GM18909 (cell line): ENCODE results near the gene MAGOH.
"Not testable (repeated sequence)": the region's sequence is repeated elsewhere in the genome, so short reads cannot be mapped to it uniquely, and the experiment has no call there.

Experiments
- ATAC-seq: cut with Tn5 transposase; IDR thresholded peaks from one replicate; pipeline ENCODE4 v1.9.1; 2021; ENCODE audit warnings: mild to moderate bottlenecking; ENCODE audit not compliant: unreplicated experiment, poor library complexity

The MAGOH gene

DNA sequence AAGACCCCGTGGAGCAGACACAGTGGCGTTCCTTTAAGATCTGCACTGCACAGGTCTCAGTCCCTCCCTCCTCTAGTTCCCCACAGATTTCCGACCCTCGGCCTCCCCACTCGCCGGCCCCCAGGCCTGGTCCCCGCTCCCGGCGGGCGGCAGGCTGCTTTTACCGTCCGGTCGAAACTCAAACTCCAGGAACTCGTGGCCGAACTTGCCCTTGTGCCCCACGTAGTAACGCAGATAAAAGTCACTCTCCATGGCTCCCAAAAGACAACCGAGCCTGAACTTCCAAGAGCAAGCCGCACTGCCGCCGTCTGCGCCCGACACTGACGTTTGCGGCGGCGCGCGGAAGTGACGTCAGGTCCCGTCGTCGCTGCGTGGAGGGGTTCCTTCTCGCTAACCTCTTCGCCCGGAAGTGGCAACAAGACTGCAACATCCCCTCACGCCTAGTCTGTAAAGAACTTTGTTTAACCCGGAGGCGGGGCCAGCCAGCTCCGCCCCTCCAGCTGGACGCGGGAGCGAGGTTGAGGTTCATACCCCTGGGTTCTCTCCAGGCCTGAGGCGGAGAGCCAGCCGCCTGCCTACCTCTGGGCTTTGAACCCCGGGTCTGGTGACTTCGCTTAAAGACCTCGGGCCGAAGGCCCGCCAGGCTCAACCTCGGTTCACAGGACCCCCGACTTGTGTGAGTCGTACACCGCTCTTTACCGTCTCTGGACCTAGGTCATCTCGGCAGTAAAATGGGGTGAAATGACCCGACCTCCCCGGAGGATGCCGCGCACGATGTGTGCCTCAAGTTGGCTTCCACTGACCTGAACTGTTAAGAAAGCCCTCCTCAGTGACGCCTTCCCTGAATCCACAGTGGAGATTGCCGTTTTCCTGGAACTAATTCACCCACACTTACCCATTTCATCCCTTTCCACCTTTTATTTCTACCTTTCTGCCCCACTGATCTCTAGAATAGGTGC is at the start of gene MAGOH:
Gene MAGOH, minus strand, starts transcription at position 322 of the 959 bp plus-strand sequence. Its CDS starts 70 bp downstream, at position 252.
- ATAC-seq, result peak; percentile 97

GRCh38 chr1:53286955-53287354 is 48.6 kb upstream of the MAGOH start:
- no peak for ATAC-seq

DNA sequence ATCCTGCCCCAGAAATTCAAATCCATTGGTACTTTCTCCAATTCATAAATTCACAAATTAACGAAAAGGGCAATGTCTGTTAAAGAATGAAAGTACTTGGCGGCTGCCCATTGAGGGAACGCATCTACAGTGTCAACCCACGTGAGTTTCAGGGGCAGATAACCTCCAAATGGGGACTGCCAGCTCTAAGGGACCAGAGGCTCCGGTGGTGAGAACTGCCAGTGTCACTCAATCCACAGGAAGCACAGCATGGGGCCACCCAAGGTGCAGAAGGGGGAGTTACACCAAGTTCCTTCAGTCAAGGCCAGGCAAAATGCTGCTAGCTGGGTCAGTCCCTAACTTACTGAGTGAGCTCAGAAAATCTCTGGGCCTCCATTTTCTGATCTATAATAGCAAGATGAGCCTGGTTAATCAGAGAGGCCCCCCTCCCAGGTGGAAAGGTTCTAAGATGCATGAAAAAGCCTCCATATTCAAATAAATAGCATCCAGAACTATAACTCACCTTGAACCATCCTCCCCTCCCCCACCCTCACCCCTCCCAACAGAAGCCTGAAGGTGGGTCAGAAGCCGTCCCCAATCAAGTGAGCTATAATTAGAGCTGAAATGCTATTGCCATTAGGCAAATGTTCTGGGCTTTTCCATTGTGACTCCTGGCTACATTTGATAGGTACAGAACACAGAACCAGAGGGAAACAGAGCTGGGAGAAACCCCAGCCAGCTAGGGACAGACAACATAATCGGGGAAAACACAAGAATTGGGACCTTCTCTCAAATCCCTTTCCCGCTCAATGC is 47.8 kb upstream of the MAGOH start:
- ATAC-seq, result no peak

- ATAC-seq, result no peak
Measured at GRCh38 chr1:53285546-53285945, 47.2 kb upstream of the MAGOH start.

GRCh38 chr1:53284224-53285020 is 46.1 kb upstream of the MAGOH start:
- no peak for ATAC-seq

GRCh38 chr1:53283156-53283555 is 44.8 kb upstream of the MAGOH start:
- not testable (repeated sequence) for ATAC-seq

- no peak for ATAC-seq
Measured at GRCh38 chr1:53281133-53281532, 42.8 kb upstream of the MAGOH start.

- no peak for ATAC-seq
Measured at GRCh38 chr1:53280496-53280895, 42.2 kb upstream of the MAGOH start.

DNA sequence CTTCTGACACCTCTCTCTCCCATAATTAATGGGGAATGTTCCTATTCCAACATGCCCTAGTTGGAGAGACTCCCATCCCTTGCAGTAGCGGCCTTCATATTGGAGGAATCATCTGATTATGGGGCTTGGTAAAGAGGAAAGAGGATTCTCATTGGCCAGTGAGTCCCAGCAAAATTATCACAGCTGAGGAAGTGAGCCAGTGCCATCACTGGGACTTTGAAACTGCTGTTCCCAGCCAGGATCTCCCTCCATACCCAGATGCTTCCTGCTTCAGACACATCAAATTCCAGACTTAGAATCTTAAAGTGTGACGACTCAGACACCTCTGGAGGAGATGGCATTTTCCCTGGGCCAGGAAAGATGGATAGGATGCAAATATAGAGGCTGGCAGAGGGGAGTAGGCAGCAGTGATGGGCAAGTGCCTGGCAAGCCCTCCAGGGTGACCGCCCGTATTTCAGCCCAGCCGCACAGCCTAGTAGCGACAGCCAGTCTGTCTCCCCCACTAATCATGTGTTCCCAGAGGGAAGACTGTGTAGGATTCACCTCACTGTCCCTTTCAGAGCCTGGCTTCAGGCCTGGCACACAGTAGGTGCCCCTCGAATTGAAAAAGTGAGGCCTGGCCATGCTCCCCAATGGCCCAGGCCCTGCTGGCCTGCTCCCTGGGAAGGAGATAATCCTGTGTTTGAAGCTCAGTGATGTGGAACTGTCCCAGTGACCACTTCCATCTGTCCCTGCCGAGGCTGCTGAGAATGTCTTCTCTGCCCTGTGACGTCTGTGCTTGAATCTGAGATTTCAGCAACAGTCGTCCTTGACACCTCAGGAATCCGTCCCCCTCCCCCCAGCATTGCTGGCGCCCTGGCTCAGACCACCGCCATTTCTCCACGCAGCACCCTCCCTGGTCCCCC is 41.2 kb upstream of the MAGOH start:
- ATAC-seq, result no peak

- no peak for ATAC-seq
Measured at GRCh38 chr1:53278298-53278725, 40.0 kb upstream of the MAGOH start.

GRCh38 chr1:53277326-53277725 is 39.0 kb upstream of the MAGOH start:
- ATAC-seq, result no peak

DNA sequence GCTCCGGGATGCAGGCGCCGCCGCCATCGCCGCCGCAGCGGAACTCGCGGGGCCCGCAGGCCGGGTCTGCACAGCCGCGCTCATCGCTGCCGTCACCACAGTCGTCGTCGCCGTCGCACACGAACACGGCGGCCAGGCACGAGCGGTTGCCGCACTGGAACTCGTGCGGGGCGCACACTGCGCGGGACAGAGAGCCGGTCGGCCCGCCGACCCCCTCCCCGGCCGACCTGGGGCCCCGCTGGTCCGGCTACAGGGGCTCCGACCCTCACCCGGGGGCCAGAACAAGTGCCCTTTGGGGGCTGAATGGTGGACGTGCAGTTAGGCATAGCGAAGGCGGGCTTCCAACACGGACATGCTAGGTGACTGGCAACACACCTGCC is 38.6 kb upstream of the MAGOH start:
- no peak for ATAC-seq

- ATAC-seq, result no peak
Measured at GRCh38 chr1:53276153-53276901, 38.0 kb upstream of the MAGOH start.

DNA sequence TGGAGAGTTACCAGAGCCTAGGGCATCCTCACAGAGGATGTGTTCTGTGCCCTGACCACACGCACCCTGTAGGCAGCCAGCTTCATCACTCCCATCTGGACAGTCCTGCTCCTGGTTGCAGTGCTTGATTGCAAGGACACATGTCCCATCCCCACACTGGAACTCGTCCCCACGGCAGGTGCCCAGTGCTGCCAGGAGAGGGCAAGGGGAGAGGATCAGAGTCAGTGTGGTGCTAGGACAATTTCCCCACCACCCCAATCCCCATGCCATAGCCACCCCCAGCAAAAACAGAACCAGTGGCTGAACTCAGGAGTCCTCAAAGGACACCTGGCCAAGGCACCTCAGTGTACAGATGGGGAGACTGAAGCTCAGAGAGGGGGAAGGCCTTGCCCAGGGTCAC is 37.2 kb upstream of the MAGOH start:
- ATAC-seq, result no peak

DNA sequence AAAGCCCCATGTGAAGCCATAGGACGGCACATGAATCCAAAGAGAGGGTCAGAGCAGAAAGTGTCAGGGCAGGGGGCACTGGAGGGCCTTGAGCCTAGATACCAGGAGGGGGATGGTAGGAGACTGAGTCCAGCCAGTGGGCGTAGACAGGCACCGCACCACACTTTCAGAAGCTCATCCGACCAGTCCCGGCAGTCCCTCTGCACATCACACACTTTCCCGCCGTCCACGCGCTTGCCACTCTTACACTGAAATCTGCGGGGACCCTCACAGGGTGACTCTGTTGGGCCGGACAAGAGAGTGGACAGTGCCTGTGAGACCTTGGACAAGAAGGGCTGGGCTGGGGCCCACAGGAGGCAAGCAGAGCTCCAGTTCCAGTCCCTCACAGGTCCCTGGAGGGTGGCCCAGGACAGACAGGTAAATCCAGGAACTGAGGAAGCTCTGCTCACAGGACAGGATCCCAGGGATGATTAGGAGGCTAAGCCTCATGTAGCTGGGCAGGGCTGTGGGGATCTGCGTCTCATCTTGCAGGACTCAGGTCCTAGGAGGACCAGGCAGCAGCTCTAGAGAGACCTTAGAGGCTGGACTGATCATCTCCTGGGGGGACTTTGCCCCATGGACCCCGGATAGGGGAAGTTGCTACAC is 36.3 kb upstream of the MAGOH start:
- no peak for ATAC-seq

- ATAC-seq, result no peak
Measured at GRCh38 chr1:53274026-53274425, 35.7 kb upstream of the MAGOH start.

DNA sequence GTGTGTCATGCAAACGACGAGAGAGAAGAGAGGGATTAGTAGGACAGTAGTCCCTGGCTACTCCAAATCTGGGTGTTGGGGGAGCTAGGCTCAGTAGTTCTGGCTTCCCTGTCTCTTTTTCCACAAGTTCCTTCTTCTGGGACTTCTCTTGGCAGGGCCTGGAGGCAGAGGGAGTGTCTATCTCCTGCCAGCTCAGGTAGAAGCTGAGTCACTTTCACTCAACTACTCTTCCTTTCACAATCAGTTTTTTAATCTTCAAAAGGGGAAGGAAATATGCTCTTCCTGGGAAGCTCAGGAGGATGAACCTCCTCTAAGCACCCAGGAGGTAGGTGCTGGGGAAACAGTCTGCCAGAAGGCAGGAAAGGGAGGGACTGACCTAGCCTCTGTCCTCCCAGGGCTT is 35.2 kb upstream of the MAGOH start:
- ATAC-seq, result no peak

GRCh38 chr1:53272349-53272748 is 34.0 kb upstream of the MAGOH start:
- no peak for ATAC-seq
